Measurements from ENCODE around the gene ARHGAP30. TPM values are rescaled to one million over a fixed set of nuclear protein-coding genes. Genes with fewer than 3 reads are reported as not detected.
A peak's percentile ranks its signal among the peaks of the same experiment; 100 is the strongest.
"Not testable (repeated sequence)": the region's sequence is repeated elsewhere in the genome, so short reads cannot be mapped to it uniquely, and the experiment has no call there.

ARHGAP30 gene
- total RNA-seq, 1 experiment from 2014 or later, result 1.7 TPM

DNA sequence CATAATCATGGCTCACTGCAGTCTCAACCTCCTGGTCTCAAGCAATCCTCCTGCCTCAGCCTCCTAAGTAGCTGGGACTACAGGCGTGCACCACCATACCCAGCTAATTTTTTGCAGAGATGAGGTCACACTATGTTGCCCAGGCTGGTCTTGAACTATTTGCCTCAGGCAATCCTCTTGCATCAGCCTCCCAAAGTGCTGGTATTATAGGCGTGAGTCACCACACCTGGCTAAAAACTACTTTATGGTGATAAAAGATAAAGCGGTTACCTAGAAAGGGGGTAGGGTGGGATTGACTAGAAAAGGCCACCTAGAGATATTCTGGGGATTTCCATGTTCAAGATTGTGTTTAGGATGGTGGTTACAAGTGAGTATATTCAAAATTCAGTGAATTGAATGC, 35.9 kb downstream of the ARHGAP30 start:
- intact Hi-C loops (cut with micrococcal nuclease; ENCODE audit: unreplicated experiment), result no loop called here
- CTCF ChIA-PET, result interaction anchor here (0.8 kb wide), 1 partner anchor 64 kb away, joined by 6 read pairs; the partner anchor contains the start of gene KLHDC9
- Mint-ChIP-seq H3K27me3 (ENCODE audit: unreplicated experiment) (no peaks in the 10 kb centered on the region), H3K36me3 (ENCODE audit: insufficient read depth, unreplicated experiment) (peaks cover 13% of the 10 kb centered on the region), H3K9me3 (ENCODE audit: low read depth, unreplicated experiment) (no peaks in the 10 kb centered on the region), H3K4me1 (ENCODE audit: low read depth, unreplicated experiment) (peaks cover 19% of the 10 kb centered on the region), H3K27ac (ENCODE audit: unreplicated experiment) (no peak overlapping the region), H3K4me3 (ENCODE audit: low read depth, unreplicated experiment) (no peak overlapping the region)
- no peak for DNase-seq
- TF ChIP-seq, protein P1, sequence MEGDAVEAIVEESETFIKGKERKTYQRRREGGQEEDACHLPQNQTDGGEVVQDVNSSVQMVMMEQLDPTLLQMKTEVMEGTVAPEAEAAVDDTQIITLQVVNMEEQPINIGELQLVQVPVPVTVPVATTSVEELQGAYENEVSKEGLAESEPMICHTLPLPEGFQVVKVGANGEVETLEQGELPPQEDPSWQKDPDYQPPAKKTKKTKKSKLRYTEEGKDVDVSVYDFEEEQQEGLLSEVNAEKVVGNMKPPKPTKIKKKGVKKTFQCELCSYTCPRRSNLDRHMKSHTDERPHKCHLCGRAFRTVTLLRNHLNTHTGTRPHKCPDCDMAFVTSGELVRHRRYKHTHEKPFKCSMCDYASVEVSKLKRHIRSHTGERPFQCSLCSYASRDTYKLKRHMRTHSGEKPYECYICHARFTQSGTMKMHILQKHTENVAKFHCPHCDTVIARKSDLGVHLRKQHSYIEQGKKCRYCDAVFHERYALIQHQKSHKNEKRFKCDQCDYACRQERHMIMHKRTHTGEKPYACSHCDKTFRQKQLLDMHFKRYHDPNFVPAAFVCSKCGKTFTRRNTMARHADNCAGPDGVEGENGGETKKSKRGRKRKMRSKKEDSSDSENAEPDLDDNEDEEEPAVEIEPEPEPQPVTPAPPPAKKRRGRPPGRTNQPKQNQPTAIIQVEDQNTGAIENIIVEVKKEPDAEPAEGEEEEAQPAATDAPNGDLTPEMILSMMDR (IDR thresholded peaks at IDR 0.05; ENCODE audit: unreplicated experiment), result no peak
- BruUV-seq (replicated peaks), result no TSS peak

DNA sequence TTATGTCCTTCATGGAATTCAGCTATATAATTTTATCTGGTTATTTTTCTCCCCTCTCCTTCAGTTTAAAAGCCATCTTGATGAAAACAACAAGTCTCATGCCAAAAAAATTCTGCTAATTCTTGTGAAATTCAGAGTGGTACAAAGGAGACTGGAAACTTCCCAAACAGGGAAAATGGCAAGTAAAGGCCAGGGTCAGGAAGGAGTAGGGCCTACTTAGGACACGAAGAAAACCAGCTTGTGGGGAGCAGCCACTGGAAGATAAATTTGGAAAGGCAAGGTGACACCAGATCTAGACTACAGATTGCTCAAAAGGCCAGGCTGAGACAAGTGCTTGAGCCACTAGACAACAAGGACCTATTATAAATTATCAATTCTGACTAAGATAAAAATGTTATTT, 37.3 kb downstream of the ARHGAP30 start:
- intact Hi-C loops (cut with micrococcal nuclease; ENCODE audit: unreplicated experiment), result no loop called here
- Mint-ChIP-seq H3K27ac (ENCODE audit: unreplicated experiment) (peak overlapping the region; percentile 1), H3K4me1 (ENCODE audit: low read depth, unreplicated experiment) (peaks cover 12% of the 10 kb centered on the region), H3K36me3 (ENCODE audit: insufficient read depth, unreplicated experiment) (no peaks in the 10 kb centered on the region), H3K9me3 (ENCODE audit: low read depth, unreplicated experiment) (no peaks in the 10 kb centered on the region), H3K27me3 (ENCODE audit: unreplicated experiment) (no peaks in the 10 kb centered on the region), H3K4me3 (ENCODE audit: low read depth, unreplicated experiment) (no peak overlapping the region)
- CTCF ChIA-PET, result interaction anchor here (0.6 to 2.6 kb wide), 2 partner anchors 11 to 203 kb away, joined by 4 to 6 read pairs; partner anchors contain the start of gene F11R
- TF ChIP-seq, protein P1 (IDR thresholded peaks at IDR 0.05; ENCODE audit: unreplicated experiment), result no peak
- no TSS peak for BruUV-seq (replicated peaks)
- no peak for DNase-seq

DNA sequence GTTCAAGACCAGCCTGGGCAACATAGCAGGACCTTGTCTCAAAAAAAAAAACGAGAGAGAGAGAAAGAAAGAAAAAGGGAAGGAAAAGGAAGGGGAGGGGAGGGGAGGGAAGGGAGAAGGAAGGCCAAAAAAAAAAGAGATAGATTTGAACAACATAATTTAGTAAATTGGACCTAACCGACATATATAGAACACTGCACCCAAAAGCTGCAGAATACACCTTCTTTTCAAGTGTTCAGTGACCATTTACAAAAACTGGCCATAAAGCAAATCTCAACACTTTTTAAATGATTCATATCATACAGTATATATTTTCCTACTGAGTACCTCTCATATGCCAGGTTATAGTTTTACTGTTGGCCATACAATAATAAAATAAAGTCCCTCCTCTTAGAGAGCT, 37.8 kb downstream of the ARHGAP30 start:
- no peak overlapping the region for H3K27ac Mint-ChIP-seq (ENCODE audit: unreplicated experiment)
- no peaks in the 10 kb centered on the region for H3K27me3 Mint-ChIP-seq (ENCODE audit: unreplicated experiment)
- intact Hi-C loops (cut with micrococcal nuclease; ENCODE audit: unreplicated experiment), result no loop called here
- H3K36me3 Mint-ChIP-seq (ENCODE audit: insufficient read depth, unreplicated experiment), result no peaks in the 10 kb centered on the region
- BruUV-seq (replicated peaks), result no TSS peak
- DNase-seq, result no peak
- no peaks in the 10 kb centered on the region for H3K9me3 Mint-ChIP-seq (ENCODE audit: low read depth, unreplicated experiment)
- CTCF ChIA-PET, result interaction anchor here (0.6 to 2.6 kb wide), 2 partner anchors 11 to 203 kb away, joined by 4 to 6 read pairs; partner anchors contain the start of gene F11R
- H3K4me1 Mint-ChIP-seq (ENCODE audit: low read depth, unreplicated experiment), result peaks cover 9% of the 10 kb centered on the region
- TF ChIP-seq, protein P1 (IDR thresholded peaks at IDR 0.05; ENCODE audit: unreplicated experiment), result no peak
- H3K4me3 Mint-ChIP-seq (ENCODE audit: low read depth, unreplicated experiment), result no peak overlapping the region

DNA sequence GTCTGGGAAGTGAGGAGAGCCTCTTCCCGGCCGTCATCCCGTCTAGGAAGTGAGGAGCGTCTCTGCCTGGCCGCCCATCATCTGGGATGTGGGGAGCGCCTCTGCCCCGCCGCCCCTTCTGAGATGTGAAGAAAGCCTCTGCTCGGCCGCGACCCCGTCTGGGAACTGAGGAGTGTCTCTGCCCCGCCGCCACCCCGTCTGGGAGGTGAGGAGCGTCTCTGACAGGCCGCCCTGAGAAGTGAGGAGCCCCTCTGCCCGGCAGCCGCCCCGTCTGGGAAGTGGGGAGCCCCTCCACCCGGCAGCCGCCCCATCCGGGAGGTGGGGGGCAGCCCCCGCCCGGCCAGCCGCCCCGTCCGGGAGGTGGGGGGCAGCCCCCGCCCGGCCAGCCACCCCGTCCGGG, 40.2 kb downstream of the ARHGAP30 start:
- BruUV-seq (replicated peaks); H3K36me3 Mint-ChIP-seq (ENCODE audit: insufficient read depth, unreplicated experiment); intact Hi-C loops (cut with micrococcal nuclease; ENCODE audit: unreplicated experiment); H3K27me3 Mint-ChIP-seq (ENCODE audit: unreplicated experiment); H3K9me3 Mint-ChIP-seq (ENCODE audit: low read depth, unreplicated experiment); H3K27ac Mint-ChIP-seq (ENCODE audit: unreplicated experiment); CTCF ChIA-PET; DNase-seq; H3K4me3 Mint-ChIP-seq (ENCODE audit: low read depth, unreplicated experiment): not testable (repeated sequence)
- peaks cover 21% of the 10 kb centered on the region for H3K4me1 Mint-ChIP-seq (ENCODE audit: low read depth, unreplicated experiment)

- H3K27ac Mint-ChIP-seq (ENCODE audit: unreplicated experiment); H3K36me3 Mint-ChIP-seq (ENCODE audit: insufficient read depth, unreplicated experiment); H3K4me3 Mint-ChIP-seq (ENCODE audit: low read depth, unreplicated experiment); DNase-seq; H3K27me3 Mint-ChIP-seq (ENCODE audit: unreplicated experiment); intact Hi-C loops (cut with micrococcal nuclease; ENCODE audit: unreplicated experiment); H3K9me3 Mint-ChIP-seq (ENCODE audit: low read depth, unreplicated experiment); BruUV-seq (replicated peaks): not testable (repeated sequence)
- CTCF ChIA-PET, result interaction anchor here (0.6 to 0.8 kb wide), 3 partner anchors 21 to 262 kb away, joined by 3 to 5 read pairs (median 4); no protein-coding TSS in a partner anchor
- peaks cover 20% of the 10 kb centered on the region for H3K4me1 Mint-ChIP-seq (ENCODE audit: low read depth, unreplicated experiment)
Measured at GRCh38 chr1:161026954-161027353, 42.7 kb downstream of the ARHGAP30 start.

GRCh38 chr1:161022432-161022831, 47.3 kb downstream of the ARHGAP30 start:
- peak overlapping the region; percentile 94 for H3K27ac Mint-ChIP-seq (ENCODE audit: unreplicated experiment)
- H3K27me3 Mint-ChIP-seq (ENCODE audit: unreplicated experiment); intact Hi-C loops (cut with micrococcal nuclease; ENCODE audit: unreplicated experiment); DNase-seq; H3K9me3 Mint-ChIP-seq (ENCODE audit: low read depth, unreplicated experiment); BruUV-seq (replicated peaks): not testable (repeated sequence)
- peak overlapping the region; percentile 91 for H3K4me3 Mint-ChIP-seq (ENCODE audit: low read depth, unreplicated experiment)
- peaks cover 48% of the 10 kb centered on the region for H3K4me1 Mint-ChIP-seq (ENCODE audit: low read depth, unreplicated experiment)
- H3K36me3 Mint-ChIP-seq (ENCODE audit: insufficient read depth, unreplicated experiment), result peaks cover 52% of the 10 kb centered on the region
- CTCF ChIA-PET, result interaction anchor here (0.6 to 2.3 kb wide), 3 partner anchors 27 to 59 kb away, joined by 3 to 9 read pairs (median 3); no protein-coding TSS in a partner anchor

Data from Calu3 (cell line).